ENCODE measurements around the gene AURKAIP1. TPM values are rescaled to one million over a fixed set of nuclear protein-coding genes. Genes with fewer than 3 reads are reported as not detected.

The AURKAIP1 gene
- total and polyA plus RNA-seq, 2 of the 13 experiments (the other 11 are each of a cell fraction or from before 2014, with no cell fraction given) = 69.5 to 175 TPM

DNA sequence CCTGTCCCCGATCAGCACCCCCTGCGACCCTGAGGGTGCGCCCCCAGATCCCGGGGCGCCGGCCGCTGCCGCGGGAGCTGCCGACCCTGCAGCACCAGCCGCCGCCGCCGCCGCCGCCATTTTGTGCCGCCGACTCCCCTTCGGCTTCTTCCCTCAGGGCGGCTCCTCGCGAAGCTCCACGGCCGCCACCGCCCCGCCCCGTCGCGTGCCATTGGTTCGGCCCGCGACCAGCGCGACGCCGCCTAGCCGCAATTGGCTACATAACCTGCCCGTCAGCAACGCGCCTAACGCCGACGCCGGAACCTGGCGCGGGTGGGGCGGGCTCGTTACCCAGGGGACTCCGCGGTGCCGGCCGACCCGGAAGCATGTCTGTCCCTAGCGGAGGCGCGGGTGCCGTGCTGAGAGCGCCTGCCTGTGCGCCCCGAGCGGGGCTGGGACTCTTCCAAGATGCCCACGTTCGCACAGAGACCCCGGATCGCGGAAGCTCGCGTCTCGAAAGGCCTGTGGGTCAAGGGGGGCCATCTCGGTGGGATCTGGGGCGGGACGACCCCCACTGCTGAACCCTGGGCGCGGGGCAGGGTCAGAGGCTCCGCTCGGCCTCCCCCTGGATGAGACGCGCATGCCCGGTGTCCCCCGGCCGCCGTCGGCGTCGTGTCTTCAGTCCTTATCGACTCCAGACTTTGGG, 24.3 kb upstream of the AURKAIP1 start, which contains the start of gene CCNL2 (continued):
- TF ChIP-seq, protein P1, sequence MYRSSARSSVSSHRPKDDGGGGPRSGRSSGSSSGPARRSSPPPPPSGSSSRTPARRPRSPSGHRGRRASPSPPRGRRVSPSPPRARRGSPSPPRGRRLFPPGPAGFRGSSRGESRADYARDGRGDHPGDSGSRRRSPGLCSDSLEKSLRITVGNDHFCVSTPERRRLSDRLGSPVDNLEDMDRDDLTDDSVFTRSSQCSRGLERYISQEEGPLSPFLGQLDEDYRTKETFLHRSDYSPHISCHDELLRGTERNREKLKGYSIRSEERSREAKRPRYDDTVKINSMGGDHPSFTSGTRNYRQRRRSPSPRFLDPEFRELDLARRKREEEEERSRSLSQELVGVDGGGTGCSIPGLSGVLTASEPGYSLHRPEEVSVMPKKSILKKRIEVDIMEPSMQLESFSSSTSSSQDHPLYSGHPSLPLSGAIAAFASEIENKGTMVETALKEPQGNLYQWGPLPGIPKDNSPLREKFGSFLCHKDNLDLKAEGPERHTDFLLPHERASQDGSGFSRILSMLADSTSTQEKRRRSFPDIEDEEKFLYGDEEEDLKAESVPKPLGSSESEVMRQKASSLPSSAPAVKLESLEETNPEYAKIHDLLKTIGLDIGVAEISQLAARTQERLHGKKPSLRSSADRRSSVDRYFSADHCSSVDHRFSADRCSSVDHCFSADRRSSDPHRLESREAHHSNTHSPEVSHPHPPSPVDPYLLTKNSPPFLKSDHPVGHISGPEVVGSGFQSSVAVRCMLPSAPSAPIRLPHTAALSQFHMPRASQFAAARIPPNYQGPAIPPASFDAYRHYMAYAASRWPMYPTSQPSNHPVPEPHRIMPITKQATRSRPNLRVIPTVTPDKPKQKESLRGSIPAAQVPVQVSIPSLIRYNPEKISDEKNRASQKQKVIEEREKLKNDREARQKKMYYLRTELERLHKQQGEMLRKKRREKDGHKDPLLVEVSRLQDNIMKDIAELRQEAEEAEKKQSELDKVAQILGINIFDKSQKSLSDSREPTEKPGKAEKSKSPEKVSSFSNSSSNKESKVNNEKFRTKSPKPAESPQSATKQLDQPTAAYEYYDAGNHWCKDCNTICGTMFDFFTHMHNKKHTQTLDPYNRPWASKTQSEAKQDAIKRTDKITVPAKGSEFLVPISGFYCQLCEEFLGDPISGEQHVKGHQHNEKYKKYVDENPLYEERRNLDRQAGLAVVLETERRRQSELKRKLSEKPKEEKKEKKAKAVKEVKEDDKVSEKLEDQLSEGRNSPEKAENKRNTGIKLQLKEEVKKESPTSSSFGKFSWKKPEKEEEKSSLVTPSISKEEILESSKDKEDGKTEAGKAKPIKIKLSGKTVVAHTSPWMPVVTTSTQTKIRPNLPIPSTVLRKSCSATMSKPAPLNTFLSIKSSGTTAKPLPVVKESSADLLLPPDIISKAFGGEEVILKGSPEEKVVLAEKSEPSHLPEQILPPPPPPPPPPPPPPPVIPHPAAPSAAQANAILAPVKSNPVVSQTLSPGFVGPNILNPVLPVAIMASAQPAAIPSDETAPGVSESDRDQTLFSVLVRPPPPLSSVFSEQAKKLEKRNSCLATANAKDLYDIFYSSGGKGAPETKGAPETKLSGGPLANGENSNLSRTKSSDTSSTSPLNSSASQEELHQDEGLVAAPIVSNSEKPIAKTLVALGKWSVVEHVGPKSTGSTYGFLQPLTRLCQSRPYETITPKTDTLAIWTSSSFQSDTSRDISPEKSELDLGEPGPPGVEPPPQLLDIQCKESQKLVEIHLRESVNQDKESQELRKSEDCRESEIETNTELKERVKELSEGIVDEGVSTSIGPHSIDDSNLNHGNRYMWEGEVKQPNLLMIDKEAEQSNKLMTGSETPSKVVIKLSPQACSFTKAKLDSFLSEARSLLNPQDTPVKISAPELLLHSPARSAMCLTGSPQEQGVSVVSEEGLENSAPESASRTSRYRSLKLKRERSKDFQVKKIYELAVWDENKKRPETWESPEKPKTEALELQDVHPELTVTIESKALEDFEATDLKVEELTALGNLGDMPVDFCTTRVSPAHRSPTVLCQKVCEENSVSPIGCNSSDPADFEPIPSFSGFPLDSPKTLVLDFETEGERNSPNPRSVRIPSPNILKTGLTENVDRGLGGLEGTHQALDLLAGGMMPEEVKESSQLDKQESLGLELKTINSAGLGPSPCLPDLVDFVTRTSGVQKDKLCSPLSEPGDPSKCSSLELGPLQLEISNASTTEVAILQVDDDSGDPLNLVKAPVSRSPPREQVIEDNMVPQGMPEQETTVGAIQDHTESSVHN (CRISPR knock-in tag; IDR thresholded peaks at IDR 0.05) = no peak; the same call in 1 of the 2 replicates
- TF ChIP-seq FOXA1 (IDR thresholded peaks at IDR 0.05) (no peak), FOXA1 (CRISPR knock-in tag; IDR thresholded peaks at IDR 0.05) (no peak), DMAP1 (CRISPR knock-in tag; IDR thresholded peaks at IDR 0.05) (peak; percentile 64; the same call in 1 of the 2 replicates), NFIC (IDR thresholded peaks at IDR 0.05; ENCODE audit: low read length) (no peak), TP53 (CRISPR knock-in tag; conservative IDR thresholded peaks at IDR 0.05) (no peak), PAX8 (CRISPR knock-in tag; IDR thresholded peaks at IDR 0.05; ENCODE audit: borderline replicate concordance) (peak; percentile 94; the same call in 1 of the 2 replicates), SRSF1 (optimal IDR thresholded peaks at IDR 0.05; ENCODE audit: low read depth, low read length) (peak; percentile 70), ADNP (CRISPR knock-in tag; IDR thresholded peaks at IDR 0.05) (no peak), HDAC2 (CRISPR knock-in tag; IDR thresholded peaks at IDR 0.05) (no peak), ZNF44 (CRISPR knock-in tag; IDR thresholded peaks at IDR 0.05) (no peak), ZNF296 (CRISPR knock-in tag; conservative IDR thresholded peaks at IDR 0.05) (no peak), ZNF30 (CRISPR knock-in tag; IDR thresholded peaks at IDR 0.05) (0 out of 2 replicates have a peak, but pooled peaks have one; percentile 47), ZFP36 (IDR thresholded peaks at IDR 0.05; ENCODE audit: borderline replicate concordance, low read depth, low read length, partially characterized antibody) (no peak)
- TF ChIP-seq, protein P2, sequence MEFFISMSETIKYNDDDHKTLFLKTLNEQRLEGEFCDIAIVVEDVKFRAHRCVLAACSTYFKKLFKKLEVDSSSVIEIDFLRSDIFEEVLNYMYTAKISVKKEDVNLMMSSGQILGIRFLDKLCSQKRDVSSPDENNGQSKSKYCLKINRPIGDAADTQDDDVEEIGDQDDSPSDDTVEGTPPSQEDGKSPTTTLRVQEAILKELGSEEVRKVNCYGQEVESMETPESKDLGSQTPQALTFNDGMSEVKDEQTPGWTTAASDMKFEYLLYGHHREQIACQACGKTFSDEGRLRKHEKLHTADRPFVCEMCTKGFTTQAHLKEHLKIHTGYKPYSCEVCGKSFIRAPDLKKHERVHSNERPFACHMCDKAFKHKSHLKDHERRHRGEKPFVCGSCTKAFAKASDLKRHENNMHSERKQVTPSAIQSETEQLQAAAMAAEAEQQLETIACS (CRISPR knock-in tag; IDR thresholded peaks at IDR 0.05) = no peak
- TF ChIP-seq, protein P3, sequence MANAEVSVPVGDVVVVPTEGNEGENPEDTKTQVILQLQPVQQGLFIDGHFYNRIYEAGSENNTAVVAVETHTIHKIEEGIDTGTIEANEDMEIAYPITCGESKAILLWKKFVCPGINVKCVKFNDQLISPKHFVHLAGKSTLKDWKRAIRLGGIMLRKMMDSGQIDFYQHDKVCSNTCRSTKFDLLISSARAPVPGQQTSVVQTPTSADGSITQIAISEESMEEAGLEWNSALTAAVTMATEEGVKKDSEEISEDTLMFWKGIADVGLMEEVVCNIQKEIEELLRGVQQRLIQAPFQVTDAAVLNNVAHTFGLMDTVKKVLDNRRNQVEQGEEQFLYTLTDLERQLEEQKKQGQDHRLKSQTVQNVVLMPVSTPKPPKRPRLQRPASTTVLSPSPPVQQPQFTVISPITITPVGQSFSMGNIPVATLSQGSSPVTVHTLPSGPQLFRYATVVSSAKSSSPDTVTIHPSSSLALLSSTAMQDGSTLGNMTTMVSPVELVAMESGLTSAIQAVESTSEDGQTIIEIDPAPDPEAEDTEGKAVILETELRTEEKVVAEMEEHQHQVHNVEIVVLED (CRISPR knock-in tag; IDR thresholded peaks at IDR 0.05; ENCODE audit: borderline replicate concordance) = peak; percentile 98
- TF ChIP-seq, protein P4, sequence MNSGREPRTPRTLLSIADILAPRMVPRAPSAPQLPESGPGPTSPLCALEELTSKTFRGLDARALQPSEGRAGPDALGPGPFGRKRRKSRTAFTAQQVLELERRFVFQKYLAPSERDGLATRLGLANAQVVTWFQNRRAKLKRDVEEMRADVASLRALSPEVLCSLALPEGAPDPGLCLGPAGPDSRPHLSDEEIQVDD (CRISPR knock-in tag; IDR thresholded peaks at IDR 0.05; ENCODE audit: borderline replicate concordance) = no peak
